PC-3 (cell line): ENCODE data around the gene PDK1. TPM values are rescaled to one million over a fixed set of nuclear protein-coding genes. Genes with fewer than 3 reads are reported as not detected.
A peak's percentile ranks its signal among the peaks of the same experiment; 100 is the strongest.

Source experiments
- ATAC-seq: fragments of 200-7000 bp; cut with Tn5 transposase; 2 replicates; pipeline ENCODE4 v1.9.1; 2020; ENCODE audit warnings: mild to moderate bottlenecking, moderate library complexity
- Bru-seq: library from RNA; stranded (reverse); fragments of 400-500 nt; gene quantifications from one replicate; lab custom pipeline; 2021; lab: Mats Ljungman, UMichigan
- BruChase-seq, 2 experiments: library from RNA; stranded (reverse); fragments of 400-500 nt; gene quantifications; one replicate each; lab custom pipeline; 2021; lab: Mats Ljungman, UMichigan
- BruUV-seq: library from RNA; stranded (reverse); fragments of 400-500 nt; replicated peaks from 2 replicates; lab custom pipeline; 2021; lab: Mats Ljungman, UMichigan
- CTCF ChIA-PET: fragments of 300-600 bp; sonication (Branson Sonifier 250); formaldehyde crosslinking; loops from one replicate; lab custom pipeline; 2022; ENCODE audit warnings: antibody characterized with exemption; lab: Charles Lee
- POLR2A ChIA-PET: fragments of 300-600 bp; sonication (Branson Sonifier 250); formaldehyde crosslinking; loops from one replicate; lab custom pipeline; 2022; ENCODE audit warnings: antibody characterized with exemption; ENCODE audit not compliant: unreplicated experiment; lab: Charles Lee
- DNase-seq: peaks from one replicate; pipeline ENCODE4 v3.0.0-alpha.2; 2015
- H2AFZ ChIP-seq: fragments of 300-600 bp; sonication (generic); 2 replicates; pipeline ENCODE4 v1.6.0; 2016; ENCODE audit warnings: antibody characterized with exemption, low read length
- H3F3A ChIP-seq: fragments of 300-600 bp; sonication (generic); one replicate; pipeline ENCODE4 v1.6.0; 2017; ENCODE audit warnings: antibody characterized with exemption, low read length, control low read depth, mild to moderate bottlenecking; ENCODE audit not compliant: unreplicated experiment
- H3K27ac ChIP-seq: fragments of 300-600 bp; sonication (generic); 2 replicates; pipeline ENCODE4 v1.5.1; 2016; ENCODE audit warnings: mild to moderate bottlenecking, low read length
- H3K27me3 ChIP-seq: fragments of 300-600 bp; sonication (generic); 2 replicates; pipeline ENCODE4 v1.6.1; 2016; ENCODE audit warnings: low read length, mixed read lengths
- H3K36me3 ChIP-seq: fragments of 300-600 bp; sonication (generic); 2 replicates; pipeline ENCODE4 v1.6.1; 2016; ENCODE audit warnings: low read depth, mixed run types, low read length, mixed read lengths
- H3K4me1 ChIP-seq: fragments of 300-600 bp; sonication (generic); 2 replicates; pipeline ENCODE4 v1.5.1; 2016; ENCODE audit warnings: low read length; ENCODE audit not compliant: insufficient read depth
- H3K4me2 ChIP-seq: fragments of 300-600 bp; sonication (generic); 2 replicates; pipeline ENCODE4 v1.6.0; 2016; ENCODE audit warnings: low read length
- H3K4me3 ChIP-seq: fragments of 300-600 bp; sonication (generic); 2 replicates; pipeline ENCODE4 v1.5.1; 2016; ENCODE audit warnings: mild to moderate bottlenecking, low read length, mixed read lengths
- H3K79me2 ChIP-seq: fragments of 300-600 bp; sonication (generic); 2 replicates; pipeline ENCODE4 v1.6.1; 2017; ENCODE audit warnings: low read length, mixed read lengths
- H3K9ac ChIP-seq: fragments of 300-600 bp; sonication (generic); 2 replicates; pipeline ENCODE4 v1.6.0; 2016; ENCODE audit warnings: mild to moderate bottlenecking, low read length
- H3K9me2 ChIP-seq: fragments of 300-600 bp; sonication (generic); replicated peaks from 2 replicates; pipeline ENCODE4 v1.6.1; 2016; ENCODE audit warnings: mixed run types, low read length, mixed read lengths
- H3K9me3 ChIP-seq: fragments of 300-600 bp; sonication (generic); 2 replicates; pipeline ENCODE4 v1.6.1; 2016; ENCODE audit warnings: low read length, mixed read lengths
- H4K20me1 ChIP-seq: fragments of 300-600 bp; sonication (generic); 2 replicates; pipeline ENCODE4 v1.6.1; 2016; ENCODE audit warnings: low read length, mixed read lengths
- CTCF ChIP-seq: fragments of 300-600 bp; sonication (generic); conservative IDR thresholded peaks from 2 replicates; pipeline ENCODE4 v1.5.1; 2017; ENCODE audit warnings: antibody characterized with exemption, low read depth, mild to moderate bottlenecking, low read length
- EZH2 ChIP-seq: fragments of 300-600 bp; sonication (generic); IDR thresholded peaks from one replicate; pipeline ENCODE4 v1.6.1; 2017; ENCODE audit warnings: antibody characterized with exemption, mild to moderate bottlenecking, low read length; ENCODE audit not compliant: unreplicated experiment
- EZH2phosphoT487 ChIP-seq: fragments of 300-600 bp; sonication (generic); IDR thresholded peaks from 2 replicates; pipeline ENCODE4 v1.6.1; 2018; ENCODE audit warnings: mild to moderate bottlenecking, antibody characterized with exemption, low read length, borderline replicate concordance
- intact Hi-C: fragments of 100-400 bp; cut with micrococcal nuclease; formaldehyde crosslinking; loops from 2 replicates; pipeline ENCODE4 v1.9.0; 2023
- long read RNA-seq: library from polyadenylated mRNA; unstranded; transcript quantifications from one replicate; pipeline ENCODE4 v2.0.0, GENCODE V29; 2021; ENCODE audit not compliant: unreplicated experiment
- total RNA-seq: library from RNA; depleted of rRNA; stranded (reverse); fragments of >200 nt; gene quantifications from 2 replicates; pipeline ENCODE4 v1.2.3, GENCODE V29; 2014; rRNA removed

Gene PDK1
- total RNA-seq = 45.8 and 66.3 TPM in 2 replicates
- percentile 89 among the genes with signal in this experiment for Bru-seq, nascent RNA
- BruChase-seq, experiment 1, labeled RNA remaining after a 6-hour chase = percentile 74 among the genes with signal in this experiment
- BruChase-seq, experiment 2, labeled RNA remaining after a 2-hour chase = percentile 90 among the genes with signal in this experiment
- long read RNA-seq, full-length matches to known transcripts = 11 of 25 reads
- long read RNA-seq, partial matches to known transcripts = 1 of 25 reads
- long read RNA-seq, other reads (novel, unspliced or antisense) = 13 of 25 reads

GRCh38 chr2:172555522-172556283 lies at the start of gene PDK1:
Gene PDK1, plus strand, starts transcription at chr2:172556090. Its CDS starts 61 bp downstream, at chr2:172556151.
- intact Hi-C loops = no loop called here
- H3F3A ChIP-seq = no peaks in the 10 kb centered on the region
- H3K36me3 ChIP-seq = peaks cover 4% of the 10 kb centered on the region; the same call in 1 of the 2 replicates
- H3K9me2 ChIP-seq = no peaks in the 10 kb centered on the region
- peak within 1 kb of the TSS; percentile 69 for H3K27ac ChIP-seq
- H3K9me3 ChIP-seq = no peaks in the 10 kb centered on the region
- ATAC-seq (peak; percentile 83), DNase-seq (peak; percentile 95)
- POLR2A ChIA-PET = interaction anchor here (0.5 to 0.6 kb wide), 2 partner anchors 46 to 647 kb away, joined by 5 to 12 read pairs; no protein-coding TSS in a partner anchor
- no peaks in the 10 kb centered on the region for H3K27me3 ChIP-seq
- peaks cover 62% of the 10 kb centered on the region for H3K79me2 ChIP-seq
- BruUV-seq = no TSS peak
- H3K4me3 ChIP-seq = peak within 1 kb of the TSS; percentile 95
- H2AFZ ChIP-seq = peak within 1 kb of the TSS; percentile 82
- CTCF ChIA-PET = no interaction called here
- peak within 1 kb of the TSS; percentile 80 for H3K9ac ChIP-seq
- H3K4me2 ChIP-seq = peak within 1 kb of the TSS; percentile 87
- TF ChIP-seq EZH2 = no peak
- no peak for TF ChIP-seq CTCF
- TF ChIP-seq EZH2phosphoT487 = 0 out of 2 replicates have a peak, but pooled peaks have one; percentile 43
- peaks cover 24% of the 10 kb centered on the region for H4K20me1 ChIP-seq
- H3K4me1 ChIP-seq = peaks cover 54% of the 10 kb centered on the region

- Histone ChIP-seq H3K4me1 (no peaks in the 10 kb centered on the region), H3K4me2 (no peak overlapping the region), H3K9ac (no peak overlapping the region), H3K27ac (no peak overlapping the region), H3K4me3 (no peak overlapping the region), H3K9me3 (peaks cover 2% of the 10 kb centered on the region; the same call in 1 of the 2 replicates), H3F3A (no peaks in the 10 kb centered on the region), H4K20me1 (no peaks in the 10 kb centered on the region), H3K27me3 (no peaks in the 10 kb centered on the region), H3K79me2 (no peaks in the 10 kb centered on the region), H3K36me3 (peaks cover 40% of the 10 kb centered on the region), H3K9me2 (no peaks in the 10 kb centered on the region), H2AFZ (no peak overlapping the region)
- BruUV-seq = no TSS peak
- intact Hi-C loops = loop anchor here (10.0 kb wide), 1 partner anchor 208 kb away; no protein-coding TSS in a partner anchor
- no peak for TF ChIP-seq EZH2phosphoT487
- TF ChIP-seq EZH2 = no peak
- no peak for TF ChIP-seq CTCF
- no peak for ATAC-seq
- ChIA-PET CTCF (no interaction called here), POLR2A (no interaction called here)
- no peak for DNase-seq
Measured at GRCh38 chr2:172507199-172507598, 48.7 kb upstream of the PDK1 start.
